GM12878 (cell line): Measurements from ENCODE around the gene GPR62. TPM values are rescaled to one million over a fixed set of nuclear protein-coding genes. Genes with fewer than 3 reads are reported as not detected.
A peak's percentile ranks its signal among the peaks of the same experiment; 100 is the strongest.

Experiments used
- CHD2 ChIP-seq: IDR thresholded peaks from 2 replicates; pipeline ENCODE4 v1.6.1; 2011; ENCODE audit warnings: low read depth, low read length, improper control_type of control experiment, borderline replicate concordance
- DPF2 ChIP-seq: fragments of 450-650 bp; IDR thresholded peaks from 2 replicates; pipeline ENCODE4 v1.6.1; 2017; ENCODE audit warnings: mild to moderate bottlenecking
- ELK1 ChIP-seq: IDR thresholded peaks from 2 replicates; pipeline ENCODE4 v1.6.1; 2012; ENCODE audit warnings: low read depth, low read length, improper control_type of control experiment
- IKZF2 ChIP-seq, 2 experiments: fragments of 450-650 bp; IDR thresholded peaks; 2 replicates each; pipeline ENCODE4 v1.6.1; 2017; ENCODE audit warnings: mild to moderate bottlenecking in 2 of 2, moderate library complexity in 2 of 2
- LARP7 ChIP-seq: fragments of 450-650 bp; IDR thresholded peaks from 2 replicates; pipeline ENCODE4 v1.6.1; 2017; ENCODE audit warnings: mild to moderate bottlenecking
- MAX ChIP-seq: IDR thresholded peaks from 2 replicates; pipeline ENCODE4 v1.6.1; 2012; ENCODE audit warnings: low read depth, low read length, improper control_type of control experiment
- SMARCA5 ChIP-seq: fragments of 450-650 bp; IDR thresholded peaks from 2 replicates; pipeline ENCODE4 v1.6.1; 2017; ENCODE audit warnings: mild to moderate bottlenecking
- USF2 ChIP-seq: IDR thresholded peaks from 2 replicates; pipeline ENCODE4 v1.6.1; 2011; ENCODE audit warnings: low read depth, low read length, improper control_type of control experiment, borderline replicate concordance
- ZNF207 ChIP-seq: fragments of 450-650 bp; IDR thresholded peaks from 2 replicates; pipeline ENCODE4 v1.6.1; 2014; ENCODE audit warnings: antibody characterized with exemption, mild to moderate bottlenecking, borderline replicate concordance
- ZSCAN29 ChIP-seq: fragments of 450-650 bp; IDR thresholded peaks from 2 replicates; pipeline ENCODE4 v1.6.1; 2017; ENCODE audit warnings: mild to moderate bottlenecking, moderate library complexity
- polyA plus RNA-seq, 11 experiments: library from polyadenylated mRNA; depleted of rRNA in 4 of 11; unstranded in 6 of 11; stranded (reverse) in 5 of 11; fragments of >200 nt; fragmentation: Nextera tagmentation in 4 of 11; fragmentation: Illumina TruSeq in 1 of 11; extraction: Ambion mirVana in 4 of 11; extraction: Trizol in 1 of 11; gene quantifications; 1 replicate in 1 of 11; 2 replicates in 10 of 11; pipeline versions ENCODE4 v1.2.1 to v1.2.3, GENCODE V29; 2011 to 2016; ENCODE audit warnings: inconsistent platforms in 2 of 11, missing spikeins in 2 of 11, low read depth in 1 of 11
- total RNA-seq, 4 experiments: library from RNA; depleted of rRNA in 3 of 4; stranded (reverse); fragments of >200 nt in 3 of 4; fragmentation: Illumina TruSeq in 1 of 4; extraction: Trizol in 1 of 4; gene quantifications; 2 replicates each; pipeline versions ENCODE4 v1.2.1 to v1.2.3, GENCODE V29; 2013 to 2021
- TF ChIP-seq, protein P1 (sequence below): fragments of 450-650 bp; formaldehyde crosslinking; IDR thresholded peaks from 2 replicates; pipeline ENCODE4 v1.4.0; 2022; ENCODE audit warnings: mild to moderate bottlenecking, moderate library complexity
- TF ChIP-seq, protein P2 (sequence below): fragments of 450-650 bp; IDR thresholded peaks from 2 replicates; pipeline ENCODE4 v1.6.1; 2016; ENCODE audit warnings: mild to moderate bottlenecking, moderate library complexity, borderline replicate concordance
- TF ChIP-seq, protein P3 (sequence below): IDR thresholded peaks from 2 replicates; pipeline ENCODE4 v1.6.1; 2012; ENCODE audit warnings: low read length, inconsistent platforms
- TF ChIP-seq, protein P4 (sequence below): fragments of 450-650 bp; IDR thresholded peaks from 2 replicates; pipeline ENCODE4 v1.6.1; 2017; ENCODE audit warnings: borderline replicate concordance

The GPR62 gene
- total and polyA plus RNA-seq, 10 of the 15 experiments (the other 5 are each of a cell fraction or from before 2014, with no cell fraction given), result not detected

DNA sequence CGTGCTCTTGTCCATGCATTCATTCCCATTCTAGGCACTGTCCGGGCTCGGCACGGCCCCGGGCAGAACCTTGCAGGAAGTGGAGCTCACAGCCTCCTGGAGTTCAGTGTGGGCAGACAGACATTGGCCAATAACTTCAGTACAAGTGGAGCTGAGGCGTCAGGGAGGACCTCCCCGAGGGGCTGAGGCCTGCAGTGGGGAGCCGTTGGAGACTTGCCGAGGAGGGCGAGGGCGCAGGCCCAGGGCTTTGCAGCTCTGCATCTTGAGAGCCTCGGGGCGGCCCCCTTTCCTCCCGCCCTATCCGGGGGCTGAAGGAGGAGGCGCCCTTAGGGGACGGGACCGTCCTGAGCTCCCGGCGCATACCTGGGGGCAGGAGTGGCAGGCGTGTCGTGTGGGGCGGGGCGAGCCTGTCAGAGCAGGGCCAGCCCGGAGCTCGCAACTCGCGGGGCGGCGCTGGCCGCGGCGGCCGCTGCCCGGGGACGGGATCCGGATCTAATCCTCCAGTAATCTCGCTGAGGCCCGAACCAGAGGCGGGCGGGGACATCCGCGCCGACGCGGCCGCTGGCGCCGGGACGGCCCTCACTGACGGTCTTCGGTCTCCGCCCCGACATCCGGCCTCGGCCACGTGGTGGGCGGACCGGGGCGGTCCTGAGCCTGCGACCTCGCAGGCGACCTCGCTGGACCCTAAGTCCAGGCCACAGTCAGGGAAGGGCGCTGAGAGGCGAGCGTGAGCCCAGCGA, 27.8 kb downstream of the GPR62 start, which contains the start of gene ACY1 (continued):
- TF ChIP-seq LARP7 (0 out of 2 replicates have a peak, but pooled peaks have one; percentile 28), ELK1 (0 out of 2 replicates have a peak, but pooled peaks have one; percentile 41), CHD2 (no peak), USF2 (peak; percentile 68), ZSCAN29 (no peak), IKZF2 (IDR thresholded peaks at IDR 0.05) (no peak), DPF2 (peak; percentile 84), SMARCA5 (peak; percentile 21; the same call in 1 of the 2 replicates), ZNF207 (0 out of 2 replicates have a peak, but pooled peaks have one; percentile 33), MAX (peak; percentile 90)
- TF ChIP-seq, protein P1, sequence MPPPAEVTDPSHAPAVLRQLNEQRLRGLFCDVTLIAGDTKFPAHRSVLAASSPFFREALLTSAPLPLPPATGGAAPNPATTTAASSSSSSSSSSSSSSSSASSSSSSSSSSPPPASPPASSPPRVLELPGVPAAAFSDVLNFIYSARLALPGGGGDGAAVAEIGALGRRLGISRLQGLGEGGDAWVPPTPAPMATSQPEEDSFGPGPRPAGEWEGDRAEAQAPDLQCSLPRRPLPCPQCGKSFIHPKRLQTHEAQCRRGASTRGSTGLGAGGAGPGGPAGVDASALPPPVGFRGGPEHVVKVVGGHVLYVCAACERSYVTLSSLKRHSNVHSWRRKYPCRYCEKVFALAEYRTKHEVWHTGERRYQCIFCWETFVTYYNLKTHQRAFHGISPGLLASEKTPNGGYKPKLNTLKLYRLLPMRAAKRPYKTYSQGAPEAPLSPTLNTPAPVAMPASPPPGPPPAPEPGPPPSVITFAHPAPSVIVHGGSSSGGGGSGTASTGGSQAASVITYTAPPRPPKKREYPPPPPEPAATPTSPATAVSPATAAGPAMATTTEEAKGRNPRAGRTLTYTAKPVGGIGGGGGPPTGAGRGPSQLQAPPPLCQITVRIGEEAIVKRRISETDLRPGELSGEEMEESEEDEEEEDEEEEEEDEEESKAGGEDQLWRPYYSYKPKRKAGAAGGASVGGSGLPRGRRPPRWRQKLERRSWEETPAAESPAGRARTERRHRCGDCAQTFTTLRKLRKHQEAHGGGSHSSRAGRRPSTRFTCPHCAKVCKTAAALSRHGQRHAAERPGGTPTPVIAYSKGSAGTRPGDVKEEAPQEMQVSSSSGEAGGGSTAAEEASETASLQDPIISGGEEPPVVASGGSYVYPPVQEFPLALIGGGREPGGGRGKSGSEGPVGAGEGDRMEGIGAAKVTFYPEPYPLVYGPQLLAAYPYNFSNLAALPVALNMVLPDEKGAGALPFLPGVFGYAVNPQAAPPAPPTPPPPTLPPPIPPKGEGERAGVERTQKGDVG (CRISPR knock-in tag), result no peak
- TF ChIP-seq, protein P2, sequence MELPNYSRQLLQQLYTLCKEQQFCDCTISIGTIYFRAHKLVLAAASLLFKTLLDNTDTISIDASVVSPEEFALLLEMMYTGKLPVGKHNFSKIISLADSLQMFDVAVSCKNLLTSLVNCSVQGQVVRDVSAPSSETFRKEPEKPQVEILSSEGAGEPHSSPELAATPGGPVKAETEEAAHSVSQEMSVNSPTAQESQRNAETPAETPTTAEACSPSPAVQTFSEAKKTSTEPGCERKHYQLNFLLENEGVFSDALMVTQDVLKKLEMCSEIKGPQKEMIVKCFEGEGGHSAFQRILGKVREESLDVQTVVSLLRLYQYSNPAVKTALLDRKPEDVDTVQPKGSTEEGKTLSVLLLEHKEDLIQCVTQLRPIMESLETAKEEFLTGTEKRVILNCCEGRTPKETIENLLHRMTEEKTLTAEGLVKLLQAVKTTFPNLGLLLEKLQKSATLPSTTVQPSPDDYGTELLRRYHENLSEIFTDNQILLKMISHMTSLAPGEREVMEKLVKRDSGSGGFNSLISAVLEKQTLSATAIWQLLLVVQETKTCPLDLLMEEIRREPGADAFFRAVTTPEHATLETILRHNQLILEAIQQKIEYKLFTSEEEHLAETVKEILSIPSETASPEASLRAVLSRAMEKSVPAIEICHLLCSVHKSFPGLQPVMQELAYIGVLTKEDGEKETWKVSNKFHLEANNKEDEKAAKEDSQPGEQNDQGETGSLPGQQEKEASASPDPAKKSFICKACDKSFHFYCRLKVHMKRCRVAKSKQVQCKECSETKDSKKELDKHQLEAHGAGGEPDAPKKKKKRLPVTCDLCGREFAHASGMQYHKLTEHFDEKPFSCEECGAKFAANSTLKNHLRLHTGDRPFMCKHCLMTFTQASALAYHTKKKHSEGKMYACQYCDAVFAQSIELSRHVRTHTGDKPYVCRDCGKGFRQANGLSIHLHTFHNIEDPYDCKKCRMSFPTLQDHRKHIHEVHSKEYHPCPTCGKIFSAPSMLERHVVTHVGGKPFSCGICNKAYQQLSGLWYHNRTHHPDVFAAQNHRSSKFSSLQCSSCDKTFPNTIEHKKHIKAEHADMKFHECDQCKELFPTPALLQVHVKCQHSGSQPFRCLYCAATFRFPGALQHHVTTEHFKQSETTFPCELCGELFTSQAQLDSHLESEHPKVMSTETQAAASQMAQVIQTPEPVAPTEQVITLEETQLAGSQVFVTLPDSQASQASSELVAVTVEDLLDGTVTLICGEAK, result peak; percentile 35; the same call in 1 of the 2 replicates
- TF ChIP-seq, protein P3, sequence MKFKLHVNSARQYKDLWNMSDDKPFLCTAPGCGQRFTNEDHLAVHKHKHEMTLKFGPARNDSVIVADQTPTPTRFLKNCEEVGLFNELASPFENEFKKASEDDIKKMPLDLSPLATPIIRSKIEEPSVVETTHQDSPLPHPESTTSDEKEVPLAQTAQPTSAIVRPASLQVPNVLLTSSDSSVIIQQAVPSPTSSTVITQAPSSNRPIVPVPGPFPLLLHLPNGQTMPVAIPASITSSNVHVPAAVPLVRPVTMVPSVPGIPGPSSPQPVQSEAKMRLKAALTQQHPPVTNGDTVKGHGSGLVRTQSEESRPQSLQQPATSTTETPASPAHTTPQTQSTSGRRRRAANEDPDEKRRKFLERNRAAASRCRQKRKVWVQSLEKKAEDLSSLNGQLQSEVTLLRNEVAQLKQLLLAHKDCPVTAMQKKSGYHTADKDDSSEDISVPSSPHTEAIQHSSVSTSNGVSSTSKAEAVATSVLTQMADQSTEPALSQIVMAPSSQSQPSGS, result no peak
- TF ChIP-seq, protein P4, sequence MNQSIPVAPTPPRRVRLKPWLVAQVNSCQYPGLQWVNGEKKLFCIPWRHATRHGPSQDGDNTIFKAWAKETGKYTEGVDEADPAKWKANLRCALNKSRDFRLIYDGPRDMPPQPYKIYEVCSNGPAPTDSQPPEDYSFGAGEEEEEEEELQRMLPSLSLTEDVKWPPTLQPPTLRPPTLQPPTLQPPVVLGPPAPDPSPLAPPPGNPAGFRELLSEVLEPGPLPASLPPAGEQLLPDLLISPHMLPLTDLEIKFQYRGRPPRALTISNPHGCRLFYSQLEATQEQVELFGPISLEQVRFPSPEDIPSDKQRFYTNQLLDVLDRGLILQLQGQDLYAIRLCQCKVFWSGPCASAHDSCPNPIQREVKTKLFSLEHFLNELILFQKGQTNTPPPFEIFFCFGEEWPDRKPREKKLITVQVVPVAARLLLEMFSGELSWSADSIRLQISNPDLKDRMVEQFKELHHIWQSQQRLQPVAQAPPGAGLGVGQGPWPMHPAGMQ, result no peak
